B cell (primary cell): Measurements from ENCODE around the gene ERVFRD-1. TPM values are rescaled to one million over a fixed set of nuclear protein-coding genes. Genes with fewer than 3 reads are reported as not detected.

ENCODE experiments used
- ATAC-seq: fragments of 200-7000 bp; cut with Tn5 transposase; one replicate; pipeline ENCODE4 v1.10.0; 2021; ENCODE audit warnings: low read depth, mild to moderate bottlenecking, moderate number of reproducible peaks, moderate library complexity
- CTCF ChIA-PET: fragments of 350-600 bp; sonication (Branson Sonifier 250); formaldehyde crosslinking; loops from one replicate; lab custom pipeline; 2021; ENCODE audit warnings: antibody characterized with exemption, inconsistent platforms; lab: Charles Lee
- POLR2A ChIA-PET: fragments of 350-600 bp; sonication (Branson Sonifier 250); formaldehyde crosslinking; loops from one replicate; lab custom pipeline; 2021; ENCODE audit warnings: antibody characterized with exemption; lab: Charles Lee
- DNase-seq: peaks from one replicate; pipeline ENCODE4 v3.0.0; 2013
- H2AFZ ChIP-seq: 2 replicates; pipeline ENCODE4 v1.6.1; 2012; ENCODE audit warnings: mild to moderate bottlenecking, low read depth, low read length; ENCODE audit not compliant: insufficient read depth, poor library complexity, severe bottlenecking
- H3K27ac ChIP-seq, 2 donors: 1 replicate in 1 of 2; 2 replicates in 1 of 2; pipeline ENCODE4 v1.5.1; 2012 to 2013; ENCODE audit warnings: low read length in 2 of 2, mild to moderate bottlenecking in 2 of 2, moderate library complexity in 1 of 2
- H3K27me3 ChIP-seq, 4 experiments: fragments of 200-600 bp in 1 of 4; sonication (generic) in 1 of 4; replicated peaks in 1 of 4; 1 replicate in 2 of 4; 2 replicates in 2 of 4; pipeline versions ENCODE4 v1.6.1 to v1.7.0; 2013 to 2016; ENCODE audit warnings: low read length in 3 of 4, mild to moderate bottlenecking in 2 of 4, mixed read lengths in 1 of 4, moderate library complexity in 1 of 4; ENCODE audit not compliant: insufficient read depth in 4 of 4, control insufficient read depth in 3 of 4; ENCODE audit errors: control extremely low read depth in 1 of 4
- H3K36me3 ChIP-seq, 2 experiments: replicated peaks in 1 of 2; 1 replicate in 1 of 2; 2 replicates in 1 of 2; pipeline versions ENCODE4 v1.6.1 to v1.7.1; 2013; ENCODE audit warnings: low read length in 1 of 2; ENCODE audit not compliant: insufficient read depth in 2 of 2, control insufficient read depth in 1 of 2; ENCODE audit errors: control extremely low read depth in 1 of 2, extremely low read depth in 1 of 2
- H3K4me1 ChIP-seq, 2 donors: fragments of 200-600 bp in 1 of 2; sonication (generic) in 1 of 2; 1 replicate in 1 of 2; 2 replicates in 1 of 2; pipeline versions ENCODE4 v1.5.1 to v1.6.1; 2013 to 2017; ENCODE audit warnings: low read length in 2 of 2; ENCODE audit not compliant: control insufficient read depth in 2 of 2, insufficient read depth in 2 of 2
- H3K4me2 ChIP-seq: replicated peaks from 2 replicates; pipeline ENCODE3; 2012; ENCODE audit warnings: mild to moderate bottlenecking, low read depth, low read length; ENCODE audit not compliant: poor library complexity, severe bottlenecking
- H3K4me3 ChIP-seq, 5 experiments: fragments of 200-600 bp in 1 of 5; sonication (generic) in 1 of 5; 1 replicate in 3 of 5; 2 replicates in 2 of 5; pipeline versions ENCODE4 v1.5.1 to v1.7.0; 2011 to 2016; ENCODE audit warnings: low read length in 4 of 5, mild to moderate bottlenecking in 4 of 5, low read depth in 2 of 5, control low read depth in 1 of 5, moderate library complexity in 1 of 5; ENCODE audit not compliant: insufficient read depth in 1 of 5; ENCODE audit errors: control extremely low read depth in 1 of 5, extremely low read depth in 1 of 5
- H3K79me2 ChIP-seq: fragments of 200-600 bp; sonication (generic); one replicate; pipeline ENCODE4 v1.6.0; 2016; ENCODE audit warnings: low read length; ENCODE audit not compliant: control insufficient read depth, insufficient read depth
- H3K9ac ChIP-seq: fragments of 200-600 bp; sonication (generic); 2 replicates; pipeline ENCODE4 v1.6.1; 2017; ENCODE audit warnings: mild to moderate bottlenecking, low read length, moderate library complexity
- H3K9me3 ChIP-seq, 3 donors: one replicate each; pipeline versions ENCODE4 v1.6.1 to v1.7.1; 2013; ENCODE audit warnings: low read length in 2 of 3; ENCODE audit not compliant: control insufficient read depth in 2 of 3, insufficient read depth in 1 of 3; ENCODE audit errors: control extremely low read depth in 1 of 3
- H4K20me1 ChIP-seq: 2 replicates; pipeline ENCODE4 v1.6.0; 2012; ENCODE audit warnings: mild to moderate bottlenecking, low read length; ENCODE audit not compliant: insufficient read depth, control insufficient read depth, poor library complexity, severe bottlenecking
- H3K27ac Mint-ChIP-seq: one replicate; pipeline ENCODE4 v1.8.0; 2021; ENCODE audit warnings: mixed read lengths
- H3K27me3 Mint-ChIP-seq: one replicate; pipeline ENCODE4 v1.8.0; 2021; ENCODE audit warnings: mixed read lengths
- H3K4me1 Mint-ChIP-seq: one replicate; pipeline ENCODE4 v1.8.0; 2021; ENCODE audit warnings: mixed read lengths
- H3K4me3 Mint-ChIP-seq: one replicate; pipeline ENCODE4 v1.8.0; 2021; ENCODE audit warnings: mixed read lengths
- H3K9me3 Mint-ChIP-seq: one replicate; pipeline ENCODE4 v1.8.0; 2022; ENCODE audit warnings: mixed read lengths; ENCODE audit not compliant: insufficient read depth
- CTCF ChIP-seq: fragments of 200-600 bp; IDR thresholded peaks from one replicate; pipeline ENCODE4 v1.8.0; 2022; ENCODE audit warnings: antibody characterized with exemption, mild to moderate bottlenecking
- EZH2 ChIP-seq: IDR thresholded peaks from 2 replicates; pipeline ENCODE4 v1.6.1; 2012; ENCODE audit warnings: borderline replicate concordance, low read depth, mild to moderate bottlenecking, moderate library complexity, low read length; ENCODE audit not compliant: insufficient read depth, poor library complexity, severe bottlenecking
- WGBS: methylation state at CpG from one replicate; pipeline ENCODE4 v1.1.5; 2013; ENCODE audit warnings: missing lambda C conversion rate; ENCODE audit not compliant: insufficient coverage; 5-methylcytosine and 5-hydroxymethylcytosine counted together
- intact Hi-C: fragments of 100-400 bp; cut with micrococcal nuclease; formaldehyde crosslinking; loops from one replicate; pipeline ENCODE4 v1.10.0; 2022
- polyA plus RNA-seq: library from polyadenylated mRNA; depleted of rRNA; stranded (reverse); fragments of >200 nt; gene quantifications from 2 replicates; pipeline ENCODE4 v1.2.3, GENCODE V29; 2012
- total RNA-seq, 2 donors: library from RNA; stranded (reverse); fragments of 120-200 nt in 1 of 2; gene quantifications; 1 replicate in 1 of 2; 2 replicates in 1 of 2; pipeline versions ENCODE4 v1.2.3 to v1.2.4, GENCODE V29; 2013 to 2022

Gene ERVFRD-1
- total and polyA plus RNA-seq, 2 donors (not counting 1 experiment from before 2014, with no cell fraction given): not detected

- no peak overlapping the region for H3K4me3 Mint-ChIP-seq
- Histone ChIP-seq H4K20me1 (no peaks in the 10 kb centered on the region), H3K79me2 (no peaks in the 10 kb centered on the region), H3K9ac (no peak overlapping the region), H3K4me1 (no peaks in the 10 kb centered on the region), H2AFZ (no peak overlapping the region), H3K36me3 (no peaks in the 10 kb centered on the region), H3K9me3 (no peaks in the 10 kb centered on the region), H3K4me2 (no peak overlapping the region), H3K27me3 (no peaks in the 10 kb centered on the region), H3K27ac (no peak overlapping the region), H3K4me3 (no peak overlapping the region)
- DNase-seq (no peak), ATAC-seq (no peak)
- no peak for TF ChIP-seq EZH2
- TF ChIP-seq CTCF: no peak
- POLR2A ChIA-PET: no interaction called here
- H3K9me3 Mint-ChIP-seq: no peaks in the 10 kb centered on the region
- H3K27ac Mint-ChIP-seq: no peak overlapping the region
- CTCF ChIA-PET: interaction anchor here (0.8 to 3.7 kb wide), 2 partner anchors 343 to 423 kb away, joined by 3 to 20 read pairs; no protein-coding TSS in a partner anchor
- no peaks in the 10 kb centered on the region for H3K27me3 Mint-ChIP-seq
- intact Hi-C loops: no loop called here
- peaks cover 8% of the 10 kb centered on the region for H3K4me1 Mint-ChIP-seq
Measured at GRCh38 chr6:11152581-11152980, 41.1 kb upstream of the ERVFRD-1 start.

DNA sequence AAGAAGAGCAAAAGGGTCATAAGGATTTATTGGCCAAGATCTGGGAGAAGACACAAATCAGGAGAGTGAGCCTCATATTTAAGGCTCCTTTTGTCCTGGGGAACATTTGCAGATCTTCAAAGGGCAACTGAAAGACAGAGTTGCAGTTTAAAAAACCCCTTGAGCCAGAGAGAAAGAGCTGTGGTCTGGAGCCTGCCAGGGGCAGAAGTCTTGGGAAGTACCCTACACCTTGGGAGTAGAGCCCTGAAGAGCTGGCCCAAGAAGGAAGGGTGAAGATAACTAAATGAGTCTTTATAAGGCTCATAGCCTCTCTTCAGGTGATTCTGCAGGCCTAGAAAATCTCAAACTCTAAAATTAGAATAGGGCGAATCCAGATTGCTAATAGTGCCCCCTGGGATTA is 40.0 kb upstream of the ERVFRD-1 start:
- Histone ChIP-seq H3K27ac (no peak overlapping the region), H2AFZ (no peak overlapping the region), H3K9me3 (no peaks in the 10 kb centered on the region), H3K27me3 (no peaks in the 10 kb centered on the region), H3K79me2 (no peaks in the 10 kb centered on the region), H3K4me2 (no peak overlapping the region), H3K4me1 (no peaks in the 10 kb centered on the region), H3K36me3 (no peaks in the 10 kb centered on the region), H3K9ac (no peak overlapping the region), H3K4me3 (no peak overlapping the region), H4K20me1 (no peaks in the 10 kb centered on the region)
- no peak for TF ChIP-seq CTCF
- TF ChIP-seq EZH2: no peak
- no peak overlapping the region for H3K4me3 Mint-ChIP-seq
- no peaks in the 10 kb centered on the region for H3K9me3 Mint-ChIP-seq
- ChIA-PET POLR2A (no interaction called here), CTCF (interaction anchor here (1.2 kb wide), 1 partner anchor 180 kb away, joined by 3 read pairs; no protein-coding TSS in a partner anchor)
- ATAC-seq: no peak
- DNase-seq: no peak
- peaks cover 8% of the 10 kb centered on the region for H3K4me1 Mint-ChIP-seq
- WGBS: 100% methylated on average over 1 of the region's 1 CpG
- H3K27me3 Mint-ChIP-seq: no peaks in the 10 kb centered on the region
- no peak overlapping the region for H3K27ac Mint-ChIP-seq
- intact Hi-C loops: no loop called here
